Large intestine (tissue), 3 donors: ENCODE data around the gene CTBP1. TPM values are rescaled to one million over a fixed set of nuclear protein-coding genes. Genes with fewer than 3 reads are reported as not detected.
"Not testable (repeated sequence)": the region's sequence is repeated elsewhere in the genome, so short reads cannot be mapped to it uniquely, and the experiment has no call there.

Experiments used
- DNase-seq, 2 donors: peaks; one replicate each; pipeline versions ENCODE4 v3.0.0 to v3.0.0-alpha.2; 2013
- H3K27ac ChIP-seq: one replicate; pipeline ENCODE4 v1.5.1; 2013; ENCODE audit warnings: low read length
- H3K27me3 ChIP-seq: 2 replicates; pipeline ENCODE4 v1.6.1; 2013; ENCODE audit warnings: low read length; ENCODE audit not compliant: control insufficient read depth, insufficient read depth
- H3K36me3 ChIP-seq: 2 replicates; pipeline ENCODE4 v1.6.1; 2013; ENCODE audit warnings: low read length; ENCODE audit not compliant: control insufficient read depth, insufficient read depth
- H3K4me1 ChIP-seq: one replicate; pipeline ENCODE4 v1.6.1; 2013; ENCODE audit warnings: low read length; ENCODE audit not compliant: control insufficient read depth, insufficient read depth
- H3K4me3 ChIP-seq: one replicate; pipeline ENCODE4 v1.5.1; 2013; ENCODE audit warnings: low read length
- H3K9me3 ChIP-seq: one replicate; pipeline ENCODE4 v1.6.1; 2013; ENCODE audit warnings: mild to moderate bottlenecking, low read depth, low read length, moderate library complexity; ENCODE audit not compliant: control insufficient read depth
- WGBS: methylation state at CpG from one replicate; pipeline ENCODE4 v1.1.5; 2013; ENCODE audit warnings: low lambda C conversion rate; ENCODE audit not compliant: insufficient coverage; 5-methylcytosine and 5-hydroxymethylcytosine counted together
- polyA plus RNA-seq: library from polyadenylated mRNA; unstranded; fragments of 120-200 nt; gene quantifications from one replicate; pipeline ENCODE4 v1.2.1, GENCODE V29; 2013

CTBP1 gene
- polyA plus RNA-seq, 1 donor, result 134 TPM

- no peak overlapping the region for H3K27ac ChIP-seq
- WGBS, result 100% methylated on average over 1 of the region's 15 CpGs
- H3K36me3 ChIP-seq, result peaks cover 21% of the 10 kb centered on the region
- H3K27me3 ChIP-seq, result no peaks in the 10 kb centered on the region
- no peaks in the 10 kb centered on the region for H3K9me3 ChIP-seq
- DNase-seq, result no peak
- peaks cover 6% of the 10 kb centered on the region for H3K4me1 ChIP-seq
- no peak overlapping the region for H3K4me3 ChIP-seq
Observed at GRCh38 chr4:1293991-1294390, 45.1 kb upstream of the CTBP1 start.

DNA sequence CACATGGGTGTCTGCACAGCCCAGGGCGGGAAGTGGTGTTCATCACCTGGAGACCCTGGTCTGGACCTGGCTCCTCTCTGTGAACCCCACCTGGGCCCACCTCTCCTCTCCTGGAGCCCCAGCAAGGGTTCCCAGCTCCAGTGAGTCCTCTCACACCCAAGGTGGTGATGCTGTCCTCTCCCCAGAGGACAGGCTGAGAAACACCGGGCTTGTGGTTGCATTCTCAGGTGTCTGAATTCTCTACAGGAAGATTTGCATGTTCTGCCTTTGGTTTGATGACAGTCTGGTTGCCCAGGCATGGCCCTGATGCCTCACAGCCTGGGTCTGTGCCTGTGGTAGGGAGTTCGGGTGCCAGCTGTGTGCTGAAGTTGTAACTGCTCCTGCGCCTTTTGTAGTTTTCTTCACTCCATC is 44.6 kb upstream of the CTBP1 start:
- Histone ChIP-seq H3K27me3 (no peaks in the 10 kb centered on the region), H3K4me3 (no peak overlapping the region), H3K36me3 (peaks cover 19% of the 10 kb centered on the region), H3K27ac (no peak overlapping the region), H3K9me3 (no peaks in the 10 kb centered on the region), H3K4me1 (peaks cover 9% of the 10 kb centered on the region)
- no CpG with 5 or more reads among the region's 4 CpGs for WGBS
- DNase-seq, result no peak

DNA sequence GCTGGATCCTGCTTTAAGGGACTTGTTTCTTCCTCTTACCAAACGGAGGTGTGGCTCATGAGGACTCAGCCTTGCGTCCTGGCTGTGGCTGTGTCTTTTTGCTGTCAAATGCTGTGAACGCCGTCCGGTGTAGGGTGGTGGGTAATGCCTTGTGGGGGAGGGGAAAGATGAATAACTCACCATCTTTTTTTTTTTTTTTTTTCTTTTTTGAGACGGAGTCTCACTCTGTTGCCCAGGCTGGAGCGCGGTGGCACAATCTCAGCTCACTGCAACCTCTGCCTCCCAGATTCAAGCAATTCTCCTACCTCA is 43.7 kb upstream of the CTBP1 start:
- no CpG with 5 or more reads among the region's 8 CpGs for WGBS

DNA sequence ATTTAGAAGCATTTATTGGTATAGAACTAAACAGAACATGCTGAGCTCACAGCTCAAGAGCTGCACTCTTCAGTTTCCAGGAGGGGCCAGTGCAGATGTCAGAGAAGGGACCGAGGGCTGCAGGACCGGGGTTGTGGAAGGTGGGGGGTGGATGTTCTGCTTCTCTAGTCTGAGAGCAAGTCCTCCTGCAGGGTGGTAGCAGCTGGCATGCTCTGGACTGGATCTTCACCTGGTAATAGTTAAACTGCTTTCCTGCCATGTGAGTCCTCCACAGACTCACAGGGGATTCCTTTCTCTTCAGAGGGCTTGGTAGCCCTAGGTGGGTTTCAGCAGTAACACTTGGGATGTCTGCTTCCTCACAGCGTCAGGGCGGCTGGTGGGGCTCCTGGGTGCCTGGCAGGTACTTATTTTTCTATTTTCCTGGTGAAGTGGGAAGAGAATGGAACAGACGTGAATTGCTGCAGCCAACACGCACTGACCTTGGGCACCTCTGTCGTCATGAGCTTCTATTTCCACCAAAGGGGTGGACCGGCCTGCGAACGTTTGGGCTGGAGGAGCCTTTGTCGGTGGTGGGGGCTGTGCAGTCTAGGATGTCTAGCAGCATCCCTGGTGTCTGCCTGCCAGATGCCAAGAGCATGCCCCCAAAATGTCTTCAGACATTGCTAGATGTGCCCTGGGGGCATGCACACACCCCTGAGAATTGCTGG is 43.2 kb upstream of the CTBP1 start:
- Histone ChIP-seq H3K27me3 (no peaks in the 10 kb centered on the region), H3K36me3 (peaks cover 8% of the 10 kb centered on the region), H3K27ac (no peak overlapping the region), H3K4me1 (peaks cover 9% of the 10 kb centered on the region), H3K4me3 (no peak overlapping the region), H3K9me3 (no peaks in the 10 kb centered on the region)
- no peak for DNase-seq
- WGBS, result no CpG with 5 or more reads among the region's 11 CpGs

More for the DNA sequence above, 43.7 kb upstream of the CTBP1 start:
- not testable (repeated sequence) for H3K9me3 ChIP-seq, H3K4me1 ChIP-seq, H3K4me3 ChIP-seq, DNase-seq, H3K27me3 ChIP-seq, H3K27ac ChIP-seq
- peaks cover 13% of the 10 kb centered on the region for H3K36me3 ChIP-seq

GRCh38 chr4:1291091-1291490 is 42.2 kb upstream of the CTBP1 start:
- peaks cover 3% of the 10 kb centered on the region for H3K36me3 ChIP-seq
- H3K4me3 ChIP-seq, result peak overlapping the region; percentile 59
- no peak overlapping the region for H3K27ac ChIP-seq
- peaks cover 4% of the 10 kb centered on the region for H3K9me3 ChIP-seq
- no peak for DNase-seq
- H3K4me1 ChIP-seq, result peaks cover 9% of the 10 kb centered on the region
- H3K27me3 ChIP-seq, result no peaks in the 10 kb centered on the region
- no CpG with 5 or more reads among the region's 9 CpGs for WGBS

DNA sequence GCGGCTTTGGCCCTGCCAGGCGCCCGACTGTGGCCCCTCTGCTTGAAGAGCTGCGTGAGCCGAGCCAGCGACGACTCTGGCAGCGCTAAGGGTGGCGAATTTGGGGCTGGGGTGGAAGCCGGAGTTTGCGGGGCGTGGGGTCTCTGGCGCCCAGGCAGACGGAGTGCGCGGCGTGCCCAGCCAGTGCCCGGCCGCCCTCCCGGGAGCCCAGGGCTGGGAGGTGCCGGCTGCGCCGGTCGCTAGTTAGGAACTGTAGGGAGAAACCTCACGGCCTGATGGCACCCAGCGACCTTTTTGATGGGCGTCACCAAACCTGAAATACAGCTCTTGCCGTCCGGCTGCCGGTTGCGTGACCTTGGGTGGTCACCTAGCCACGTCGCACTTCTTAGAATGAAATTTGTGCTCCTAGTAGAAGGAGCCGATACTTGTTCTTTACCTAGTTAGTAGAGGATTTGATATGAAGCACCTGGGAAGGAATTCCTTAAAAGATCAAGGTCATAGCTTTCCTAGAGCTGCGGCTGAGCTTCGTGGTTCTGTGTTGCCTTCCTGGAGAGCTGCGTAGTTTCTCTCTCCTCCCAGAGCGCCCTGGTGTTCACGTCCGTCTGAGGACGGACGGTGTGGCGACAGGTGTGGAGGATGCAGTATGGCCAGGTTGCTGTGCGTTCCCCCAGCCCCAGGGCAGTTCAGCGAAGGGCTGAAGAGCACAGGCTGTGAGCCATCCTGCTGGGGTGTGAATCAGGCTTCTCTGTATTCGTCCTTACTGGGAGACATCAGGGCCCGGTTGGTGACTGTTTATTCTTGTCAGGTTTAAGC is 41.4 kb upstream of the CTBP1 start:
- Histone ChIP-seq H3K4me3 (peak overlapping the region; percentile 59), H3K27ac (peak overlapping the region; percentile 66), H3K36me3 (peaks cover 3% of the 10 kb centered on the region), H3K4me1 (peaks cover 9% of the 10 kb centered on the region), H3K27me3 (no peaks in the 10 kb centered on the region), H3K9me3 (peaks cover 10% of the 10 kb centered on the region)
- WGBS, result no CpG with 5 or more reads among the region's 47 CpGs
- peak in 1 of 2 donors; percentile 58 for DNase-seq

- Histone ChIP-seq H3K9me3 (peaks cover 13% of the 10 kb centered on the region), H3K4me3 (peak within 1 kb of the TSS; percentile 59), H3K36me3 (peaks cover 3% of the 10 kb centered on the region), H3K4me1 (peaks cover 9% of the 10 kb centered on the region), H3K27me3 (no peaks in the 10 kb centered on the region), H3K27ac (peak within 1 kb of the TSS; percentile 66)
- peak; percentile 97 to 98 for DNase-seq
- WGBS, result no CpG with 5 or more reads among the region's 95 CpGs
Observed at GRCh38 chr4:1289207-1290164, 40.6 kb upstream of the CTBP1 start, which contains the start of gene MAEA. TSS of gene MAEA (plus strand) at chr4:1289891. CDS start at chr4:1289914, 23 bp downstream.

DNA sequence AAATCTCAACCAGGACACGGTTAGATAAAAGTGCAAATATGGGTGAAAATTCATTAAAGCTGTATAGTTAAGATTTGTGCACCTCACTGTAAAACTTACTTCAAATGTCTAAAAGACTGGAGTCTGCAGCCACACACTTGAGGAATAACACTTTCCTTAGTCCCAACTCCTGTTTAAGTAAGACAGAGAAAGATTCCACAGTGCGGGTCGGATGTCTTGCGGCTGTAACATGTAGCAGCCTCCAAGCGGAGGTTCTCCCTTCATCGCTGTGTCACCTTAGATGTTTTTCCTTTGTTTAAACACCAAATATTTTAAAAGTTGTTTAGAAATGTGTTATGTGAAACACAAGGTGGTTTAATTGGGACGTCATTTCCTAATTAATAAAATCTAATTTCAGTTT is 39.9 kb upstream of the CTBP1 start:
- peaks cover 2% of the 10 kb centered on the region for H3K36me3 ChIP-seq
- H3K4me1 ChIP-seq, result peaks cover 9% of the 10 kb centered on the region
- H3K4me3 ChIP-seq, result peak overlapping the region; percentile 58
- no peak for DNase-seq
- peak overlapping the region; percentile 28 for H3K27ac ChIP-seq
- H3K27me3 ChIP-seq, result no peaks in the 10 kb centered on the region
- H3K9me3 ChIP-seq, result peaks cover 13% of the 10 kb centered on the region
- 10% methylated on average over 1 of the region's 7 CpGs for WGBS

- Histone ChIP-seq H3K4me3 (no peak overlapping the region), H3K27me3 (no peaks in the 10 kb centered on the region), H3K36me3 (no peaks in the 10 kb centered on the region), H3K4me1 (peaks cover 6% of the 10 kb centered on the region), H3K27ac (no peak overlapping the region), H3K9me3 (peaks cover 13% of the 10 kb centered on the region)
- DNase-seq, result no peak
- WGBS, result no CpG with 5 or more reads among the region's 21 CpGs
Observed at GRCh38 chr4:1285790-1286553, 37.0 kb upstream of the CTBP1 start.
